Gastroesophageal sphincter (tissue), 3 donors: Measurements from ENCODE around the gene KAT7.

Experiments used
- CTCF ChIP-seq, 4 experiments: fragments of 200-600 bp in 2 of 4; fragments of 450-650 bp in 2 of 4; sonication (generic) in 1 of 4; IDR thresholded peaks; one replicate each; pipeline ENCODE4 v1.5.1; 2017 to 2019; ENCODE audit warnings: antibody characterized with exemption in 4 of 4, mild to moderate bottlenecking in 2 of 4, moderate library complexity in 2 of 4
- EP300 ChIP-seq: sonication (generic); formaldehyde crosslinking; IDR thresholded peaks from one replicate; pipeline ENCODE4 v1.6.1; 2017; ENCODE audit warnings: antibody characterized with exemption, mild to moderate bottlenecking
- POLR2A ChIP-seq, 2 donors: fragments of 450-650 bp; IDR thresholded peaks; one replicate each; pipeline ENCODE4 v1.6.1; 2017; ENCODE audit warnings: antibody characterized with exemption in 2 of 2, mild to moderate bottlenecking in 2 of 2, moderate library complexity in 1 of 2
- POLR2AphosphoS5 ChIP-seq: sonication (generic); formaldehyde crosslinking; IDR thresholded peaks from one replicate; pipeline ENCODE4 v1.6.1; 2017; ENCODE audit warnings: antibody characterized with exemption

GRCh38 chr17:49755663-49756283 lies 32.7 kb upstream of the KAT7 start:
- TF ChIP-seq POLR2A (IDR thresholded peaks at IDR 0.05) (no peak), CTCF (IDR thresholded peaks at IDR 0.05) (no peak), EP300 (no peak), POLR2AphosphoS5 (no peak)
